GM12878 (cell line): ENCODE measurements around the gene PLXNC1. TPM values are rescaled to one million over a fixed set of nuclear protein-coding genes. Genes with fewer than 3 reads are reported as not detected.

ENCODE experiments used
- ATAC-seq: fragments of 200-7000 bp; cut with Tn5 transposase; 3 replicates; pipeline ENCODE4 v1.9.1; 2020; ENCODE audit warnings: mild to moderate bottlenecking, moderate library complexity
- BruUV-seq: library from RNA; stranded (reverse); fragments of 400-500 nt; replicated peaks from 2 replicates; lab custom pipeline; 2021; lab: Mats Ljungman, UMichigan
- CTCF ChIA-PET: fragments of 300-600 bp; sonication (Branson Sonifier 250); formaldehyde crosslinking; extraction: SDS; loops from one replicate; lab custom pipeline; 2021; ENCODE audit warnings: inconsistent platforms; lab: Yijun Ruan, JAX
- POLR2A ChIA-PET: fragments of 350-600 bp; formaldehyde crosslinking; extraction: SDS; loops from one replicate; lab custom pipeline; 2021; ENCODE audit warnings: inconsistent platforms; lab: Charles Lee
- RAD21 ChIA-PET: fragments of 300-600 bp; sonication (Branson Sonifier 250); formaldehyde crosslinking; loops from one replicate; lab custom pipeline; 2023; ENCODE audit warnings: antibody characterized with exemption; ENCODE audit not compliant: unreplicated experiment; lab: Charles Lee
- SMC1A ChIA-PET: fragments of 300-600 bp; sonication (Branson Sonifier 250); formaldehyde crosslinking; loops from one replicate; lab custom pipeline; 2023; ENCODE audit not compliant: unreplicated experiment, uncharacterized antibody; lab: Charles Lee
- DNase-seq: peaks from one replicate; pipeline ENCODE4 v3.0.0-alpha.2; 2011; ENCODE audit warnings: low read depth, low spot score
- FAIRE-seq: peaks from 3 replicates; lab custom pipeline; 2011; peaks lifted over from hg19 to GRCh38; lab: Jason Lieb, UNC
- H2AFZ ChIP-seq: 2 replicates; pipeline ENCODE4 v1.6.0; 2011; ENCODE audit warnings: low read depth, low read length, control low read depth; ENCODE audit not compliant: control insufficient read depth
- H3K27ac ChIP-seq: 2 replicates; pipeline ENCODE4 v1.5.1; 2011; ENCODE audit warnings: control low read depth; ENCODE audit not compliant: control insufficient read depth, insufficient read depth
- H3K27me3 ChIP-seq, 2 experiments: replicated peaks in 1 of 2; 2 replicates each; pipeline versions ENCODE4 v1.6.0 to v1.6.1; 2011; ENCODE audit warnings: low read length in 1 of 2; ENCODE audit not compliant: control insufficient read depth in 2 of 2, insufficient read depth in 2 of 2
- H3K36me3 ChIP-seq, 2 experiments: 2 replicates each; pipeline ENCODE4 v1.5.1; 2011; ENCODE audit warnings: low read length in 1 of 2; ENCODE audit not compliant: control insufficient read depth in 2 of 2, insufficient read depth in 2 of 2
- H3K4me1 ChIP-seq: 2 replicates; pipeline ENCODE4 v1.6.1; 2011; ENCODE audit warnings: mild to moderate bottlenecking, low read length, moderate library complexity, mixed read lengths; ENCODE audit not compliant: control insufficient read depth, insufficient read depth
- H3K4me2 ChIP-seq: 2 replicates; pipeline ENCODE4 v1.6.0; 2011; ENCODE audit warnings: control low read depth; ENCODE audit not compliant: control insufficient read depth, insufficient read depth
- H3K4me3 ChIP-seq: fragments of 200-600 bp; sonication (generic); 2 replicates; pipeline ENCODE4 v1.5.1; 2016
- H3K79me2 ChIP-seq: 2 replicates; pipeline ENCODE4 v1.6.0; 2011; ENCODE audit warnings: low read length; ENCODE audit not compliant: control insufficient read depth, insufficient read depth
- H3K9ac ChIP-seq: 2 replicates; pipeline ENCODE4 v1.8.0; 2011; ENCODE audit warnings: low read length, control low read depth, mixed read lengths; ENCODE audit not compliant: control insufficient read depth, insufficient read depth
- H3K9me3 ChIP-seq: replicated peaks from 3 replicates; pipeline ENCODE4 v1.5.1; 2011; ENCODE audit warnings: mild to moderate bottlenecking, low read length; ENCODE audit not compliant: control insufficient read depth, insufficient read depth
- H4K20me1 ChIP-seq: 2 replicates; pipeline ENCODE4 v1.6.0; 2011; ENCODE audit not compliant: control insufficient read depth, insufficient read depth
- BHLHE40 ChIP-seq, 2 experiments: fragments of 450-650 bp in 1 of 2; IDR thresholded peaks; 2 replicates each; pipeline ENCODE4 v1.6.1; 2011 to 2017; ENCODE audit warnings: low read depth in 2 of 2, borderline replicate concordance in 1 of 2, improper control_type of control experiment in 1 of 2, low read length in 1 of 2, mild to moderate bottlenecking in 1 of 2
- CHD4 ChIP-seq: fragments of 200-600 bp; sonication (generic); IDR thresholded peaks from 2 replicates; pipeline ENCODE4 v1.6.1; 2016; ENCODE audit warnings: mild to moderate bottlenecking
- CREM ChIP-seq: IDR thresholded peaks from 2 replicates; pipeline ENCODE4 v1.6.1; 2014; ENCODE audit warnings: antibody characterized with exemption, low read depth
- DPF2 ChIP-seq: fragments of 450-650 bp; IDR thresholded peaks from 2 replicates; pipeline ENCODE4 v1.6.1; 2017; ENCODE audit warnings: mild to moderate bottlenecking
- E2F4 ChIP-seq: IDR thresholded peaks from 2 replicates; pipeline ENCODE4 v1.6.1; 2012; ENCODE audit warnings: low read depth, low read length, improper control_type of control experiment
- FOS ChIP-seq: IDR thresholded peaks from 3 replicates; pipeline ENCODE4 v1.6.1; 2011; ENCODE audit warnings: borderline replicate concordance; ENCODE audit not compliant: insufficient read length; ENCODE audit errors: extremely low read depth
- FOXK2 ChIP-seq: fragments of 450-650 bp; IDR thresholded peaks from 2 replicates; pipeline ENCODE4 v1.6.1; 2017; ENCODE audit warnings: mild to moderate bottlenecking, moderate library complexity
- HDAC6 ChIP-seq: fragments of 200-600 bp; sonication (generic); IDR thresholded peaks from one replicate; pipeline ENCODE4 v1.8.0; 2017; ENCODE audit warnings: antibody characterized with exemption; ENCODE audit not compliant: unreplicated experiment
- JUNB ChIP-seq: IDR thresholded peaks from 2 replicates; pipeline ENCODE4 v1.6.1; 2016; ENCODE audit warnings: antibody characterized with exemption, mild to moderate bottlenecking
- NFYB ChIP-seq: IDR thresholded peaks from 2 replicates; pipeline ENCODE4 v1.6.1; 2011; ENCODE audit warnings: low read depth, mild to moderate bottlenecking, low read length, improper control_type of control experiment, moderate library complexity; ENCODE audit not compliant: insufficient read depth
- NR2C2 ChIP-seq: IDR thresholded peaks from 2 replicates; pipeline ENCODE4 v1.6.1; 2011; ENCODE audit warnings: borderline replicate concordance, low read depth; ENCODE audit not compliant: control insufficient read depth, insufficient read length
- NR2F1 ChIP-seq: fragments of 450-650 bp; conservative IDR thresholded peaks from 2 replicates; pipeline ENCODE4 v1.6.1; 2017; ENCODE audit warnings: mild to moderate bottlenecking
- POLR2A ChIP-seq: IDR thresholded peaks from 2 replicates; pipeline ENCODE4 v1.6.1; 2011; ENCODE audit warnings: low read depth, mild to moderate bottlenecking, low read length
- POLR2AphosphoS2 ChIP-seq: IDR thresholded peaks from 2 replicates; pipeline ENCODE4 v1.6.1; 2011; ENCODE audit warnings: low read depth, mild to moderate bottlenecking, low read length, improper control_type of control experiment, moderate library complexity
- SIN3A ChIP-seq: IDR thresholded peaks from 2 replicates; pipeline ENCODE4 v1.6.1; 2012; ENCODE audit warnings: low read depth, low read length, improper control_type of control experiment
- SUPT20H ChIP-seq: IDR thresholded peaks from 2 replicates; pipeline ENCODE4 v1.6.1; 2011; ENCODE audit warnings: low read depth, mild to moderate bottlenecking, low read length, moderate library complexity, borderline replicate concordance; ENCODE audit not compliant: control insufficient read depth
- ZBTB33 ChIP-seq: fragments of 450-650 bp; IDR thresholded peaks from 2 replicates; pipeline ENCODE4 v1.6.1; 2017; ENCODE audit warnings: mild to moderate bottlenecking
- ZNF217 ChIP-seq: fragments of 450-650 bp; IDR thresholded peaks from 2 replicates; pipeline ENCODE4 v1.6.1; 2017; ENCODE audit warnings: antibody characterized with exemption, mild to moderate bottlenecking
- WGBS: methylation state at CpG from one replicate; pipeline ENCODE4 v1.1.6; 2016; ENCODE audit warnings: low lambda C conversion rate; ENCODE audit not compliant: insufficient replicate concordance, insufficient coverage; ENCODE audit errors: missing lambda C conversion rate; 5-methylcytosine and 5-hydroxymethylcytosine counted together
- in situ Hi-C: fragments of 300-500 bp; cut with MboI; formaldehyde crosslinking; loops from 9 replicates; pipeline ENCODE4 v1.14.3; 2018; ENCODE audit warnings: mixed read lengths
- intact Hi-C: fragments of 100-400 bp; cut with micrococcal nuclease; formaldehyde crosslinking; loops from one replicate; pipeline ENCODE4 v1.14.2; 2022; ENCODE audit not compliant: unreplicated experiment
- polyA plus RNA-seq, 11 experiments: library from polyadenylated mRNA; depleted of rRNA in 4 of 11; unstranded in 6 of 11; stranded (reverse) in 5 of 11; fragments of >200 nt; fragmentation: Nextera tagmentation in 4 of 11; fragmentation: Illumina TruSeq in 1 of 11; extraction: Ambion mirVana in 4 of 11; extraction: Trizol in 1 of 11; gene quantifications; 1 replicate in 1 of 11; 2 replicates in 10 of 11; pipeline versions ENCODE4 v1.2.1 to v1.2.3, GENCODE V29; 2011 to 2016; ENCODE audit warnings: inconsistent platforms in 2 of 11, missing spikeins in 2 of 11, low read depth in 1 of 11
- total RNA-seq, 4 experiments: library from RNA; depleted of rRNA in 3 of 4; stranded (reverse); fragments of >200 nt in 3 of 4; fragmentation: Illumina TruSeq in 1 of 4; extraction: Trizol in 1 of 4; gene quantifications; 2 replicates each; pipeline versions ENCODE4 v1.2.1 to v1.2.3, GENCODE V29; 2013 to 2021

Gene PLXNC1
- total and polyA plus RNA-seq, 10 of the 15 experiments (the other 5 are each of a cell fraction or from before 2014, with no cell fraction given) = 5.2 to 41.2 (median 24.6) TPM

GRCh38 chr12:94186278-94187241 is 38.2 kb downstream of the PLXNC1 start:
- POLR2A ChIA-PET = interaction anchor here (1.7 kb wide), 1 partner anchor 35 kb away, joined by 4 read pairs; no protein-coding TSS in a partner anchor
- no peak overlapping the region for H3K9ac ChIP-seq
- no TSS peak for BruUV-seq
- TF ChIP-seq FOXK2 (no peak), FOS (no peak), BHLHE40 (IDR thresholded peaks at IDR 0.05; ENCODE audit: borderline replicate concordance in 1 of 2, low read depth in 2 of 2, low read length in 1 of 2) (no peak), NR2F1 (no peak), SUPT20H (no peak), NFYB (no peak), DPF2 (no peak), POLR2A (no peak), NR2C2 (no peak), SIN3A (no peak), CREM (no peak), JUNB (no peak), POLR2AphosphoS2 (no peak), CHD4 (no peak), HDAC6 (no peak), ZBTB33 (no peak), E2F4 (no peak), ZNF217 (no peak)

More at GRCh38 chr12:94186278-94187241, 38.2 kb downstream of the PLXNC1 start:
- ChIA-PET RAD21 (no interaction called here), SMC1A (interaction anchor here (0.6 to 1.0 kb wide), 3 partner anchors 8 to 103 kb away, joined by 3 to 4 read pairs (median 3); no protein-coding TSS in a partner anchor), CTCF (interaction anchor here (1.5 kb wide), 1 partner anchor 9 kb away, joined by 4 read pairs; no protein-coding TSS in a partner anchor)
- H3K79me2 ChIP-seq = no peaks in the 10 kb centered on the region; the same call in 1 of the 2 replicates
- H3K9me3 ChIP-seq = peaks cover 4% of the 10 kb centered on the region; the same call in 2 of the 3 replicates
- FAIRE-seq (no peak), ATAC-seq (no peak), DNase-seq (no peak)
- H3K27me3 ChIP-seq = no peaks in the 10 kb centered on the region
- H3K4me1 ChIP-seq = peaks cover 11% of the 10 kb centered on the region
- no peaks in the 10 kb centered on the region for H4K20me1 ChIP-seq
- H3K4me2 ChIP-seq = no peak overlapping the region
- 94% methylated on average over 40 of the region's 40 CpGs for WGBS
- H2AFZ ChIP-seq = no peak overlapping the region
- in situ Hi-C loops (no loop called here), intact Hi-C loops (no loop called here)
- peaks cover 1 to 26% of the 10 kb centered on the region in 2 experiments; a peak in 3 of 4 replicates for H3K36me3 ChIP-seq
- no peak overlapping the region for H3K4me3 ChIP-seq
- no peak overlapping the region for H3K27ac ChIP-seq
